K562 (cell line): ENCODE measurements around the gene CACNB2. TPM values are rescaled to one million over a fixed set of nuclear protein-coding genes. Genes with fewer than 3 reads are reported as not detected.

Source experiments
- ATAC-seq: fragments of 200-7000 bp; cut with Tn5 transposase; 3 replicates; pipeline ENCODE4 v1.9.1; 2020; ENCODE audit warnings: moderate library complexity
- BruUV-seq: library from RNA; stranded (reverse); fragments of 400-500 nt; replicated peaks from 2 replicates; lab custom pipeline; 2021; lab: Mats Ljungman, UMichigan
- CTCF ChIA-PET: fragments of 300-600 bp; formaldehyde crosslinking; extraction: SDS; loops from one replicate; lab custom pipeline; 2021; ENCODE audit warnings: low intra/inter-chr PET ratio; lab: Yijun Ruan, JAX
- POLR2A ChIA-PET: fragments of 300-600, 350-650 bp; sonication (Branson Sonifier 250); formaldehyde crosslinking; extraction: SDS; loops from one replicate; lab custom pipeline; 2021; ENCODE audit warnings: antibody characterized with exemption, inconsistent platforms; lab: Yijun Ruan, JAX
- DNase-seq, 4 experiments: peaks; one replicate each; pipeline versions ENCODE4 v3.0.0 to v3.0.0-alpha.2; 2011 to 2018; ENCODE audit warnings: low spot score in 3 of 4, mixed read lengths in 3 of 4; ENCODE audit errors: extremely low read depth in 1 of 4
- FAIRE-seq: peaks from 2 replicates; lab custom pipeline; 2011; peaks lifted over from hg19 to GRCh38; lab: Jason Lieb, UNC
- H2AFZ ChIP-seq: 2 replicates; pipeline ENCODE4 v1.6.0; 2011; ENCODE audit warnings: low read depth, low read length, control low read depth, inconsistent platforms
- H3K27ac ChIP-seq: fragments of 200-600 bp; 3 replicates; pipeline ENCODE4 v1.8.0; 2011; ENCODE audit warnings: low read depth, mild to moderate bottlenecking, control low read depth, inconsistent platforms, low read length, moderate library complexity, mixed read lengths; ENCODE audit errors: extremely low read depth
- H3K27me3 ChIP-seq, 2 experiments: fragments of 300-600 bp in 1 of 2; 2 replicates in 1 of 2; 3 replicates in 1 of 2; pipeline versions ENCODE4 v1.6.0 to v1.8.0; 2011; ENCODE audit warnings: inconsistent platforms in 2 of 2, low read length in 2 of 2, mild to moderate bottlenecking in 1 of 2, mixed read lengths in 1 of 2, moderate library complexity in 1 of 2; ENCODE audit not compliant: control insufficient read depth in 2 of 2, insufficient read depth in 2 of 2
- H3K36me3 ChIP-seq: fragments of 300-600 bp; 3 replicates; pipeline ENCODE4 v1.8.0; 2011; ENCODE audit warnings: mild to moderate bottlenecking, low read length, inconsistent platforms; ENCODE audit not compliant: control insufficient read depth, insufficient read depth
- H3K4me1 ChIP-seq, 2 experiments: fragments of 200-600 bp in 1 of 2; replicated peaks in 1 of 2; 2 replicates in 1 of 2; 3 replicates in 1 of 2; pipeline versions ENCODE4 v1.5.1 to v1.8.0; 2011; ENCODE audit warnings: inconsistent platforms in 2 of 2, low read length in 2 of 2, mild to moderate bottlenecking in 1 of 2, mixed read lengths in 1 of 2, moderate library complexity in 1 of 2; ENCODE audit not compliant: control insufficient read depth in 2 of 2, insufficient read depth in 2 of 2
- H3K4me2 ChIP-seq: 2 replicates; pipeline ENCODE4 v1.6.1; 2011; ENCODE audit warnings: low read length, control low read depth, inconsistent platforms, mixed read lengths; ENCODE audit not compliant: insufficient read depth
- H3K4me3 ChIP-seq: fragments of 200-600 bp; sonication (generic), shearing (Covaris generic); 2 replicates; pipeline ENCODE4 v1.5.1; 2016; ENCODE audit warnings: control low read depth, inconsistent platforms
- H3K79me2 ChIP-seq: fragments of 200-600 bp; 3 replicates; pipeline ENCODE4 v1.8.0; 2011; ENCODE audit warnings: low read length, inconsistent platforms; ENCODE audit not compliant: control insufficient read depth, insufficient read depth
- H3K9ac ChIP-seq, 2 experiments: 2 replicates each; pipeline versions ENCODE4 v1.6.0 to v1.6.1; 2011; ENCODE audit warnings: low read depth in 2 of 2, low read length in 2 of 2, control low read depth in 1 of 2, inconsistent platforms in 1 of 2, mild to moderate bottlenecking in 1 of 2, mixed read lengths in 1 of 2; ENCODE audit not compliant: insufficient read depth in 1 of 2
- H3K9me1 ChIP-seq: one replicate; pipeline ENCODE4 v1.6.0; 2011; ENCODE audit warnings: inconsistent platforms, mild to moderate bottlenecking, low read length, moderate library complexity; ENCODE audit not compliant: control insufficient read depth, insufficient read depth
- H3K9me3 ChIP-seq: replicated peaks from 2 replicates; pipeline ENCODE4 v1.5.1; 2011; ENCODE audit warnings: low read depth, low read length, inconsistent platforms; ENCODE audit not compliant: control insufficient read depth, insufficient read depth
- H4K20me1 ChIP-seq: replicated peaks from 2 replicates; pipeline ENCODE4 v1.6.1; 2011; ENCODE audit warnings: low read length, inconsistent platforms, mixed read lengths; ENCODE audit not compliant: control insufficient read depth, insufficient read depth
- GMEB1 ChIP-seq: fragments of 250-450 bp; sonication (Bioruptor Pico); IDR thresholded peaks from 2 replicates; pipeline ENCODE4 v1.4.0; 2020; ENCODE audit warnings: mild to moderate bottlenecking
- IRF2 ChIP-seq: sonication (generic); formaldehyde crosslinking; IDR thresholded peaks from 2 replicates; pipeline ENCODE4 v1.8.1; 2022; ENCODE audit warnings: mild to moderate bottlenecking, missing genetic modification reagents
- KDM5B ChIP-seq: fragments of 200-600 bp; sonication (generic); IDR thresholded peaks from 2 replicates; pipeline ENCODE4 v1.6.1; 2012; ENCODE audit warnings: low read depth, mild to moderate bottlenecking, moderate library complexity, low read length, control low read depth, inconsistent platforms; ENCODE audit not compliant: insufficient replicate concordance
- MAFK ChIP-seq: IDR thresholded peaks from 2 replicates; pipeline ENCODE4 v1.6.1; 2011; ENCODE audit warnings: low read length, improper control_type of control experiment
- NEUROD1 ChIP-seq: fragments of 150-350 bp; IDR thresholded peaks from 2 replicates; pipeline ENCODE4 v1.6.1; 2014; ENCODE audit warnings: borderline replicate concordance, low read length, low read depth; ENCODE audit not compliant: partially characterized antibody
- PPARD ChIP-seq: fragments of 250-450 bp; sonication (Bioruptor Pico); IDR thresholded peaks from 2 replicates; pipeline ENCODE4 v1.8.0; 2022; ENCODE audit warnings: inconsistent platforms, mild to moderate bottlenecking, moderate library complexity
- SETDB1 ChIP-seq: IDR thresholded peaks from one replicate; pipeline ENCODE4 v1.6.1; 2012; ENCODE audit warnings: low read length, control low read depth, inconsistent platforms
- SFPQ ChIP-seq: fragments of 200-400 bp; formaldehyde crosslinking; IDR thresholded peaks from 2 replicates; pipeline ENCODE4 v1.6.1; 2017; ENCODE audit warnings: mild to moderate bottlenecking, low read depth, low read length, moderate library complexity
- ZNF280B ChIP-seq: fragments of 250-450 bp; sonication (Bioruptor Pico); IDR thresholded peaks from 2 replicates; pipeline ENCODE4 v1.5.1; 2021; ENCODE audit warnings: mild to moderate bottlenecking
- ZNF431 ChIP-seq: sonication (generic); formaldehyde crosslinking; IDR thresholded peaks from 2 replicates; pipeline ENCODE4 v1.8.0; 2022; ENCODE audit warnings: mild to moderate bottlenecking, missing genetic modification reagents
- WGBS: fragments of 100-300 bp; shearing (Covaris generic); methylation state at CpG from one replicate; pipeline ENCODE4 v1.1.6; 2016; ENCODE audit warnings: low coverage, mixed read lengths; ENCODE audit not compliant: insufficient coverage; ENCODE audit errors: missing lambda C conversion rate; 5-methylcytosine and 5-hydroxymethylcytosine counted together
- in situ Hi-C: fragments of 300-500 bp; cut with MboI; formaldehyde crosslinking; loops from 4 replicates; pipeline ENCODE4 v1.15.0; 2018; ENCODE audit warnings: inconsistent platforms, mixed read lengths
- intact Hi-C: fragments of 100-400 bp; cut with micrococcal nuclease; formaldehyde crosslinking; loops from 2 replicates; pipeline ENCODE4 v1.14.2; 2022
- polyA plus RNA-seq, 8 experiments: library from polyadenylated mRNA; depleted of rRNA in 4 of 8; stranded (reverse) in 5 of 8; unstranded in 3 of 8; fragments of >200 nt; fragmentation: Nextera tagmentation in 2 of 8; fragmentation: Illumina TruSeq in 1 of 8; extraction: Ambion mirVana in 2 of 8; extraction: Trizol in 1 of 8; gene quantifications; 2 replicates each; pipeline versions ENCODE4 v1.2.1 to v1.2.3, GENCODE V29; 2011 to 2014; ENCODE audit warnings: inconsistent platforms in 1 of 8, missing spikeins in 1 of 8
- total RNA-seq, 7 experiments: library from RNA; depleted of rRNA in 6 of 7; stranded (reverse); fragments of >200 nt in 6 of 7; fragmentation: Illumina TruSeq in 2 of 7; extraction: Trizol in 2 of 7; gene quantifications; 2 replicates each; pipeline versions ENCODE4 v1.2.1 to v1.2.3, GENCODE V29; 2011 to 2021; ENCODE audit warnings: low replicate concordance in 1 of 7

CACNB2 gene
- total and polyA plus RNA-seq, 9 of the 15 experiments (the other 6 are each of a cell fraction or from before 2014, with no cell fraction given): 1.8 to 2.2 TPM; not detected in 7

- no peak for TF ChIP-seq SFPQ
- TF ChIP-seq MAFK: no peak
- no peak for TF ChIP-seq ZNF431
- TF ChIP-seq PPARD (CRISPR knock-in tag): no peak
- no peak for TF ChIP-seq IRF2 (CRISPR knock-in tag)
Measured at GRCh38 chr10:18140149-18140956, at the start of gene CACNB2 (continued).

- ChIA-PET POLR2A (no interaction called here), CTCF (no interaction called here)
- H3K9me3 ChIP-seq: no peaks in the 10 kb centered on the region
- ATAC-seq: no peak
- no peaks in the 10 kb centered on the region for H3K36me3 ChIP-seq
- FAIRE-seq: no peak
- 0% methylated on average over 4 of the region's 4 CpGs for WGBS
- no peaks in the 10 kb centered on the region; a peak in 1 of 5 replicates for H3K27me3 ChIP-seq
- intact Hi-C loops: loop anchor here (10.0 kb wide), 1 partner anchor 490 kb away; no protein-coding TSS in a partner anchor
- 0 out of 2 replicates have a peak overlapping the region, but pooled peaks have one; percentile 51 for H2AFZ ChIP-seq
- no peaks in the 10 kb centered on the region for H3K9me1 ChIP-seq
- DNase-seq: no peak
- H3K4me3 ChIP-seq: no peak overlapping the region
- H3K27ac ChIP-seq: no peak overlapping the region
- BruUV-seq: no TSS peak
- H4K20me1 ChIP-seq: no peaks in the 10 kb centered on the region
- in situ Hi-C loops: no loop called here
- no peaks in the 10 kb centered on the region for H3K4me1 ChIP-seq
- H3K79me2 ChIP-seq: no peaks in the 10 kb centered on the region
- TF ChIP-seq ZNF280B (CRISPR knock-in tag): no peak
- no peak for TF ChIP-seq GMEB1 (CRISPR knock-in tag)
- no peak for TF ChIP-seq SETDB1
- no peak for TF ChIP-seq NEUROD1
- no peak for TF ChIP-seq KDM5B
- H3K4me2 ChIP-seq: no peak overlapping the region
- no peak overlapping the region for H3K9ac ChIP-seq
Measured at GRCh38 chr10:18094332-18094731, 45.9 kb upstream of the CACNB2 start.
